Lung (tissue), 12 donors: ENCODE data around the gene ATP6AP1. TPM values are rescaled to one million over a fixed set of nuclear protein-coding genes. Genes with fewer than 3 reads are reported as not detected.

Experiments
- ATAC-seq: fragments of 200-7000 bp; cut with Tn5 transposase; one replicate; pipeline ENCODE4 v1.9.1; 2020; ENCODE audit warnings: moderate number of reproducible peaks; ENCODE audit not compliant: insufficient read depth, low FRiP score
- DNase-seq, 3 donors: peaks; one replicate each; pipeline ENCODE4 v3.0.0-alpha.2; 2013 to 2017
- H3K27ac ChIP-seq, 2 donors: one replicate each; pipeline ENCODE4 v1.5.1; 2013; ENCODE audit warnings: mild to moderate bottlenecking in 2 of 2, moderate library complexity in 2 of 2, control low read depth in 1 of 2, inconsistent platforms in 1 of 2, low read depth in 1 of 2, low read length in 1 of 2
- H3K27me3 ChIP-seq, 3 donors: one replicate each; pipeline ENCODE4 v1.5.1; 2013; ENCODE audit warnings: low read length in 2 of 3; ENCODE audit not compliant: control insufficient read depth in 3 of 3, insufficient read depth in 3 of 3
- H3K36me3 ChIP-seq, 4 donors: one replicate each; pipeline ENCODE4 v1.5.1; 2013; ENCODE audit warnings: low read length in 4 of 4, mild to moderate bottlenecking in 1 of 4, moderate library complexity in 1 of 4; ENCODE audit not compliant: control insufficient read depth in 4 of 4, insufficient read depth in 4 of 4
- H3K4me1 ChIP-seq, 5 donors: one replicate each; pipeline ENCODE4 v1.5.1; 2013; ENCODE audit warnings: low read length in 5 of 5, mild to moderate bottlenecking in 2 of 5, moderate library complexity in 1 of 5; ENCODE audit not compliant: control insufficient read depth in 5 of 5, insufficient read depth in 5 of 5
- H3K4me3 ChIP-seq: one replicate; pipeline ENCODE4 v1.5.1; 2013; ENCODE audit warnings: mild to moderate bottlenecking, control low read depth, moderate library complexity
- H3K9ac ChIP-seq, 2 donors: one replicate each; pipeline ENCODE4 v1.5.1; 2013; ENCODE audit warnings: low read length in 2 of 2, control low read depth in 1 of 2; ENCODE audit not compliant: insufficient read depth in 1 of 2
- H3K9me3 ChIP-seq, 4 donors: one replicate each; pipeline ENCODE4 v1.5.1; 2013; ENCODE audit warnings: low read length in 3 of 4, mild to moderate bottlenecking in 1 of 4, moderate library complexity in 1 of 4; ENCODE audit not compliant: control insufficient read depth in 4 of 4, insufficient read depth in 3 of 4
- CTCF ChIP-seq: IDR thresholded peaks from 2 replicates; pipeline ENCODE4 v1.5.1; 2012; ENCODE audit warnings: mild to moderate bottlenecking; ENCODE audit errors: control extremely low read depth, extremely low read depth
- whole genome bisulfite sequencing, 2 donors: extraction: QIAGEN DNeasy Blood & Tissue Kit; methylation state at CpG; one replicate each; pipeline ENCODE4 v1.1.7; 2013; 5-methylcytosine and 5-hydroxymethylcytosine counted together
- polyA plus RNA-seq, 2 donors: library from polyadenylated mRNA; stranded (reverse); fragments of 200-250 nt; gene quantifications; one replicate each; pipeline ENCODE4 v1.2.1, GENCODE V29; 2013
- total RNA-seq, 2 donors: library from RNA; depleted of rRNA in 1 of 2; stranded (reverse); fragments of >200 nt in 1 of 2; gene quantifications; one replicate each; pipeline ENCODE4 v1.2.1, GENCODE V29; 2014 to 2021
- donor health status: control.
- donor health status: control.
- donor health status: Bipolar disorder and iron deficiency.
- donor health status: healthy.
- donor health status: DM: yes; HTN: yes; CAD: no.

ATP6AP1 gene
- total and polyA plus RNA-seq, 4 donors, result 73.7 to 220 (median 113) TPM

GRCh38 chrX:154462396-154462795, 33.9 kb downstream of the ATP6AP1 start:
- Histone ChIP-seq H3K9ac (no peak overlapping the region), H3K4me3 (no peak overlapping the region), H3K27me3 (no peaks in the 10 kb centered on the region), H3K4me1 (peaks cover 0 to 10% (median 0%) of the 10 kb centered on the region in 5 donors), H3K27ac (no peak overlapping the region), H3K9me3 (no peaks in the 10 kb centered on the region), H3K36me3 (peaks cover 2 to 12% (median 6%) of the 10 kb centered on the region in 4 donors)
- no peak for TF ChIP-seq CTCF
- ATAC-seq, result no peak
- 86 to 88% methylated on average over 1 to 8 of the region's 8 CpGs for WGBS, 2 donors
- DNase-seq, result no peak

GRCh38 chrX:154463611-154464220, 35.2 kb downstream of the ATP6AP1 start:
- no peak for ATAC-seq
- DNase-seq, result no peak
- Histone ChIP-seq H3K9me3 (peaks cover 0 to 5% (median 0%) of the 10 kb centered on the region in 4 donors), H3K9ac (no peak overlapping the region), H3K36me3 (peaks cover 2 to 23% (median 6%) of the 10 kb centered on the region in 4 donors), H3K4me1 (peaks cover 0 to 10% (median 0%) of the 10 kb centered on the region in 5 donors), H3K27me3 (no peaks in the 10 kb centered on the region), H3K27ac (no peak overlapping the region), H3K4me3 (no peak overlapping the region)
- no peak for TF ChIP-seq CTCF
- WGBS, 2 donors, result 90 to 91% methylated on average over 12 to 36 of the region's 36 CpGs

- H3K36me3 ChIP-seq, result peaks cover 2 to 29% (median 7%) of the 10 kb centered on the region in 4 donors
- WGBS, 2 donors, result 94 to 98% methylated on average over 19 to 28 of the region's 28 CpGs
- no peak for TF ChIP-seq CTCF
Measured at GRCh38 chrX:154464806-154465365, 36.4 kb downstream of the ATP6AP1 start.

More at GRCh38 chrX:154464806-154465365, 36.4 kb downstream of the ATP6AP1 start:
- Histone ChIP-seq H3K27me3 (no peaks in the 10 kb centered on the region), H3K4me1 (peaks cover 0 to 6% (median 0%) of the 10 kb centered on the region in 5 donors), H3K9me3 (peaks cover 0 to 7% (median 0%) of the 10 kb centered on the region in 4 donors), H3K4me3 (no peak overlapping the region), H3K27ac (no peak overlapping the region), H3K9ac (no peak overlapping the region)
- no peak for ATAC-seq
- no peak for DNase-seq
